ENCODE measurements around the gene CEP170B.
A peak's percentile ranks its signal among the peaks of the same experiment; 100 is the strongest.
"Not testable (repeated sequence)": the region's sequence is repeated elsewhere in the genome, so short reads cannot be mapped to it uniquely, and the experiment has no call there.

Gene CEP170B

DNA sequence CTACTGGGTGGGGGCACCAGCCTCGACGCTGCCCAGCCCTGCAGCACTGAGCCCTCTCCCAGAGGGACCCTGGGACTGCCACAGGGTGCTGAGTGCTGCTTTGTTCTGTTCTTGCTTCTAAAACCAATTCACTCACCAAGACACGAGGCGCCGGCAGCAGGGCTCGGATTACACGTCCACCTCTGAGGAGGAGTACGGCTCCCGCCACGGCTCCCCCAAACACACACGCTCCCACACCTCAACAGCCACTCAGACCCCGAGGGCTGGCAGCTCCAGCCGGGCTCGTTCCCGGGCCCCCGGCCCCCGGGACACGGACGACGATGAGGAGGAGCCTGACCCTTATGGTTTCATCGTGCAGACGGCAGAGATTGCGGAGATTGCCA lies 24.3 kb downstream of the CEP170B start:
- TF ChIP-seq, protein P1, sequence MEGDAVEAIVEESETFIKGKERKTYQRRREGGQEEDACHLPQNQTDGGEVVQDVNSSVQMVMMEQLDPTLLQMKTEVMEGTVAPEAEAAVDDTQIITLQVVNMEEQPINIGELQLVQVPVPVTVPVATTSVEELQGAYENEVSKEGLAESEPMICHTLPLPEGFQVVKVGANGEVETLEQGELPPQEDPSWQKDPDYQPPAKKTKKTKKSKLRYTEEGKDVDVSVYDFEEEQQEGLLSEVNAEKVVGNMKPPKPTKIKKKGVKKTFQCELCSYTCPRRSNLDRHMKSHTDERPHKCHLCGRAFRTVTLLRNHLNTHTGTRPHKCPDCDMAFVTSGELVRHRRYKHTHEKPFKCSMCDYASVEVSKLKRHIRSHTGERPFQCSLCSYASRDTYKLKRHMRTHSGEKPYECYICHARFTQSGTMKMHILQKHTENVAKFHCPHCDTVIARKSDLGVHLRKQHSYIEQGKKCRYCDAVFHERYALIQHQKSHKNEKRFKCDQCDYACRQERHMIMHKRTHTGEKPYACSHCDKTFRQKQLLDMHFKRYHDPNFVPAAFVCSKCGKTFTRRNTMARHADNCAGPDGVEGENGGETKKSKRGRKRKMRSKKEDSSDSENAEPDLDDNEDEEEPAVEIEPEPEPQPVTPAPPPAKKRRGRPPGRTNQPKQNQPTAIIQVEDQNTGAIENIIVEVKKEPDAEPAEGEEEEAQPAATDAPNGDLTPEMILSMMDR (IDR thresholded peaks at IDR 0.05): no peak
- no peak for DNase-seq (ENCODE audit: low spot score)
- H3K27ac ChIP-seq: no peak overlapping the region
- H3K4me3 ChIP-seq: no peak overlapping the region

DNA sequence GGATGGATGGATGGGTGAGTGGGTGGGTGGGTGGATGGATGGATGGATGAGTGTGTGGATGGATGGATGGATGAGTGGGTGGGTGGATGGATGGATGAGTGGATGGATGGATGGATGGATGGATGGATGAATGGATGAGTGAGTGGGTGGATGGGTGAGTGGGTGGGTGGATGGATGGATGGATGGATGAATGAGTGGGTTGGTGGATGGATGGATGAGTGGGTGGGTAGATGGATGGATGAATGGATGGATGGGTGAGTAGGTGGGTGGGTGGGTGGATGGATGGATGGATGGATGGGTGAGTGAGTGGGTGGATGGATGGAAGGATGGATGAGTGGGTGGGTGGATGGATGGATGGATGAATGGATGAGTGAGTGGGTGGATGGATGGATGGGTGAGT lies 25.2 kb downstream of the CEP170B start:
- DNase-seq (ENCODE audit: low spot score); H3K4me3 ChIP-seq; H3K27ac ChIP-seq: not testable (repeated sequence)

DNA sequence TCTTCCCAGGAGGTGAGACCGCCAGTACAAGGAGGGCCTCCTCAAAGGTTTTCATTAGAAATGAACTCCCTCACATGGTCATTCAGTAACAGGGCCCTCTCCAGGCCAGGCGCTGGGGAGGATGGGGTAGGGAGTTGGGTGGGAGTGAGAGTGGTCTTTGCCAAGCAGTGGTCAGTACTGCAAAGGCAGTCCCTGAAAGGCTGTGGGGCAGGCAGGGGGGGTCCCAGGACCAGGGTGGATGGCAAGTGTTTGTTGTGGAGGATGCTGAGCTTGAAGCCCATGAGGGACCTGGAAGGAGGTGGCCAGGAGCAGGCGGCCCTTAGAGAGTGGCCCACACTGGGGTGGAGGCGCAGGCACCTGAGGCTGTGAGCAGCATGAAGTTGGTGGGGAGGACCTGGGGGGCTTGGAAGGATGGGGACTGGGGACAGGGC lies 26.1 kb downstream of the CEP170B start:
- TF ChIP-seq, protein P1 (IDR thresholded peaks at IDR 0.05): no peak
- no peak overlapping the region for H3K27ac ChIP-seq
- DNase-seq (ENCODE audit: low spot score): no peak
- no peak overlapping the region for H3K4me3 ChIP-seq

DNA sequence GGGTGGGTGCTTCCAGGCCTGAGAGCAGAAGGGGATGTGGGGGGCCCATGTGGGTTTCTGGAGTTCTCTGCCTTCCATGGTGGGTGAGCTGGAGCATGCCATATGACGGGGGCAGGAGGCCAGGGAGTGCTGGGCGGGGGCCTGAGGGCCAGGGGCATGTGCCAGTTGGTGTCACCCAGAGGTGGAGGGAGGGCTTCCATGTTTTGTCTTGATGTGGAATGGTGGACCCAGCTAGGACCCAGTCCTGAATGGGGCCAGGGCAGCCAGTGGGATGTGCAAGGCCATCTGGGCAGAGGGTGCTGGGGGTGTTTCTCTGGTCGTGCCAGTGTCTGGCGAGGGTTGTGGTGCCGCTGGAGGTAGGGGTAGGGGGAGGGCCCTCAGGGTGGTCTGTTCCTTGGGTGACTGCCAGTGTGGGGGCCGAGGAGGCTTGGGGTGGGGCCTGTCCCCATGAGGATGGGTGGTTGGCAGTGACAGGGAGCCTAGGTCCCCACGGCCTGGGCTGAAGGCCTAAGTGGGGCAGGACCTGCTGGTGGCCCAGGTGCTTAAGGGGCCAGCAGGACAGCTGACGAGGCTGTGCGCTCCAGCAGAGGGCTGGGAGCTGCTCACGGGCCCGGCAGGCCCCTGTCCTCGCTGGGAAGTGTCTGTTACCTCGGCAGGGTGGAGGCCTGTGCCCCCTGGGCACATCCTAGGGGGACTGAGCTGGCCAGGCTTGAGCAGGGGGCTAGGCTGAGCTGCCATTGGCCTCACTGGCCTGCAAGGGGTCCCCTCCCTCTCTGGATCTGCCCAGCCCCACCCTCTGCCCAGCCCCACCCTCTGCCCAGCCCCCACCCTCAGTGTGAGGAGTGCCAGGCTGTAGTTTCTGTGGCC lies 26.8 kb downstream of the CEP170B start:
- H3K4me3 ChIP-seq: no peak overlapping the region
- H3K27ac ChIP-seq: no peak overlapping the region
- DNase-seq (ENCODE audit: low spot score): no peak
- TF ChIP-seq, protein P1 (IDR thresholded peaks at IDR 0.05): no peak

DNA sequence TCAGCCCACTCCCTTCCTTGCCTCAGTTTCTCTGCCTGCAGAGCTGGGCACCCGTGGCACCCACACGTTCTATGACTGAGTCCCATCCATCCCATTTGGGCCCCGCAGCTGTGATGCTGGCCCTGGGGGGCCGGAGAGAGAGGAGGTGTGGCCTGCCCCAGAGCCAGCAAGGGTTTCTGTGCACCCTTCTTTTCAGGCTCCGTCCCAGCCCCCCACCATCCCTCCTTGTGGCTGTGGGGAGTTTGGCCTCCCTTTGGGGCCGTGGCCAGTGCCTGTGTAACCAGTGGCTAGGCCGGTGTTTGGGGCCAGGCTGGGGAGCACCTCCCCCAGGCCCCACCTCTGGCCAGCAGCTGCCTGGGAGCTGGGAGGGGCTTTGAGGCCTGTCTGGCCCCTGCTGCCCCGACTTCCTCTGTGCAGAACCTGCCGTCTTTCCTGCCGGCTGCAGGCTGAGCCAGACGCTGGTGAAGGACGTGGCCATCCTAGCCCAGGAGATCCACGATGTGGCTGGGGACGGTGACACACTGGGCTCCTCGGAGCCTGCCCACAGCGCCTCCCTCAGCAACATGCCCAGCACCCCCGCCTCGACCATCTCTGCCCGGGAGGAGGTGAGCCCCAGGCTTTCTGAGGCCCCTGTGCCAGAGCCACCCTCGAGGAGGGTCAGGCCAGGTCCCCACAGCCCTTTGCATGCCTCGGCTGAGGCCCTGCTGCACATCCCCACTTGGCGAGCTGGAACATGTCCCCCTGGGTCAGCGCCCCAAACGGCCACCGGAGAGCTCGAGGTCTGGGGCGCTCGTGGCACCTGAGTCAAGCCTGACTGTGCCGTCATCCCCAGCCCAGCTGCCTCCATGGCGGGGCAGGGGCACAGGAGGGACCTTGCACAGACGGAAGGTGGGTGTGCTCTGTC lies 27.7 kb downstream of the CEP170B start:
- TF ChIP-seq, protein P1 (IDR thresholded peaks at IDR 0.05): no peak

DNA sequence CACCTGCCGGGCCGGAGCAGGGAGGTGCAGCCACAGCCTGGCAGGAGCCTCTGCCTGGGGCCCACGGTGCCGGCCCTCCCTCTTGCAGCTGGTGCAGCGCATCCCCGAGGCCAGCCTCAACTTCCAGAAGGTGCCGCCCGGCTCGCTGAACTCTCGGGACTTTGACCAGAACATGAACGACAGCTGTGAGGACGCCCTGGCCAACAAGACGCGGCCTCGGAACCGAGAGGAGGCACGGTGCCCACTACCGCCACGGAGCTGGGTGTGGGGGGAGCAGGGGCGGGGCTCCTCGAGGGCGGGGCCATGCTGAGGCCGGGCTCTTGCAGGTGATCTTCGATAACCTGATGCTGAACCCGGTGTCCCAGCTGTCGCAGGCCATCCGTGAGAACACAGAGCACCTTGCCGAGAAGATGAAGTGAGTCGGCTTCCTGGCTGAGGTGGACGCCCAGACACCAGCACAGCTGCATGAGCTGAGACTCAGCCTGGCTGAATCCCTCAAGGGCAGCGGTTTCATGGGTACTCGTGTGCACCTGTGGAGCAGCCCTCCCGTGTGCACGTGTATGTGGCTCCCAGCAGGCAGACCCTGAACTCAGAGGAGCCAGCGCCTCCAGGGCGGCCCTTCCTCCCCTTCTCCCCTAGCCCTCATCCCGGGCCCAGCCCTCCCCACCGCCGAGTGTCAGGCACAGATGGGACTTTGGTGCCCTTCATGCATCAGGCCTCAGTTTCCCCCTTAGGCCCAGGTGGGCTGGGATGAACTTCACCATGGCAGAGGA lies 28.6 kb downstream of the CEP170B start:
- peak; percentile 70 for DNase-seq (ENCODE audit: low spot score)
- no peak overlapping the region for H3K27ac ChIP-seq
- H3K4me3 ChIP-seq: no peak overlapping the region
- TF ChIP-seq, protein P1 (IDR thresholded peaks at IDR 0.05): no peak

More for the DNA sequence above, 27.7 kb downstream of the CEP170B start:
- no peak overlapping the region for H3K4me3 ChIP-seq
- no peak overlapping the region for H3K27ac ChIP-seq
- DNase-seq (ENCODE audit: low spot score): peak; percentile 69

All from coronary artery (tissue), 2 donors.